ENCODE measurements around the gene LACC1.

The LACC1 gene

DNA sequence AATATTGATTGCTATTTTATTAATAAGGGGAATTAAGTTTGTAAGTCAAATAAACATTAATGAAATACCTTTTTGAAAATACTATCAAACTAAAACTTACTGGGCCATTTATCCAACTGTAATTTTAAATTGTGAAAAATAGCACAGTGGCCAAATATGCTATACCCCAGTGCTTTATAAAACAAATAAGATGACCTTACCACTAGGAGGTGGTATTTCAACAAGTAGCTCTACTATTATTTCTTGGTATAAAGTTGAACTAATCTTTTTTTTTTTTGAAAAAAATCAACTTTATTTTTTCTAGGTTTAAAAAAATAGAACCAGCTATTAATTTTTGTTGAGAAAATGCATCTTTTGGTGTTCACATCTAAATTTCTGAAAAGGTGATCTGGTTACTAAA lies 14.7 kb downstream of the LACC1 start:
- DNase-seq = no peak

DNA sequence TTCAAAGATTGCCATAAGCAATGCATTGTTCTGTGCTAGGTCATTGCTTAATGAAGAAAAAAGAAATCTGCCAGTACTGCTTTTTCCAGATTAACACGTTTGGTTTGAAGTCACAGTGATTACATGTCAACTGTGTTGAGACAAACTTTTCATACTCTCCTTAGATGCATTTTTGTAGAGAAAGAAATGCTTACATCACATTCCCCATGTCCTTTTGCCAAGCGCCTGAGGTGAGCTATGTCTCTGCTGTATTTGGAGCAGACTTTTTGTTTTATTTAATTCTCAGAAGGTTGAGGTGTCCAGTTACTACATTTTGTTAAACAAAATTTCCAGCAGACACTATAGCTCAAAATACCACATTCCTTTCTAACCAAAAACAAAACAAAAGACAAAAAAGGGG lies 16.2 kb downstream of the LACC1 start:
- no peak for DNase-seq

DNA sequence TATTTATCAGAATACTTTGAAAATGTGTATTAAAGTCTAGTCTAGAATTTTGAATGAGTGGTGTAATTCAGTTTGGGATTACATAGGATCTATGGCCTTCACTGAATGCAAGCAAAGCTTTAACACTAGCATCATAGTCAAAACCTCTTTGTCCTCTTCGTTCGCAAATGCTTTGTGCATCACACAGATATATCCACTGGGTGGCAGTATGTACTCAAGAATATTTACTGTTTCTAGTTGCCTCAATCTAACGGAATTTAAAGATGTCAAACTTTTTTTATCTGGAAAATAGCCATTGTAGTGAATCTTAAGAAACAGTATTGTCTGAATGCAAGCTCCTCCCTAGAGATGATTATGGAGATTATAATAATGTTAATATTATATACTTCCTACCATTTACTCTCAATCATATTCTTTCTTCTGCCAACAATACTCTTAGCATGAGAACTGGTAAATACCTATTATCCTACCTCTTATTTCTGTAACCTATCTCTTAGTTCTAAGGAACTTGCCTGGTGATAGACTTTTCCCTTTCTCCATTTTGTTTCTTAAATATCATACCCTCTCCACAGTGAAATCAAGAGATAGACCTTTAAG lies 25.8 kb downstream of the LACC1 start:
- DNase-seq = peak; percentile 42 to 76

DNA sequence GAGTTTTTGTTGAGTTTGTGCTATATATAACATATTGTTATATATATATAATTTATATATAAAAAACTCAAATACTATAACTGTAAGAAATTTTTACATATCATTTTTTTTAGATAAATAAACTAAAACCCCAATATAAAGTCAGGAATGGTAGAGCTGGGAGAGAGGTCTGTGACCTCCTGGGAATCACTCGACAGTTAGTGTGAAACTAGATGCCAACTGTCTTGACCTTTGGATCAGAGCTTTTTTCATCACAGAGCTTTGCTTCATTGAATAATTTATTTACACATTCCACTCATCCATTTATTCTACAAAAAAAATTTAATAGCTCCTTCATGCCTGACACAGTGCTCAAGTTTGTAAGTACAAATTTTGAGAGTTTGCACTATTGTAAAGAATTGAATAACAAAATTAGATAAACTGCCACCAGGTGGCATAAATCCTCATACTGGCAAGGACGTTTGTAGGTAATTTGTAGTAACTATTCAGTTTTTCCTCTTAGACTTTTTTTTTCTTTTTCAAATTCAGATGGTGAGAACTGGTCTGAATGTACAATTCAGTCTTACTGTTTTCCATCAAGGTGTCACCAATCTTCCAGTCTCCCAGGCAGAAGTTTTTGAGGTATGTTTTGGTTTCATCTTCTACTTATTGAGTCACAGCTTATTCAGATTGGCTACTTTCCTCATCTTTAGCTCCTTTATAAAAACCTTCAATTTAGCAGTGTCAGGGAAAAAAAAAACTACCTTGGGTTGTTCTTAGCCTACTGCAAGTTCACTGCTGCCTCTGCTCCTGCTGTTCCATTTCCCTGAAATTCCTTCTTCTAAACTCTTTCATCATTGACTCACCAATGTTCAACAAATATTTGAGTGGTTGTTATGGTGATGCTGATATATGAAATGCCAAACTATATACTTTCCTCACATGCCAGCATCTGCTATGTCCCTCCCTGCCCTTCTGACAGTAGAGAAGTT lies 28.7 kb downstream of the LACC1 start:
- DNase-seq = peak in 1 of 2 experiments; percentile 58

DNA sequence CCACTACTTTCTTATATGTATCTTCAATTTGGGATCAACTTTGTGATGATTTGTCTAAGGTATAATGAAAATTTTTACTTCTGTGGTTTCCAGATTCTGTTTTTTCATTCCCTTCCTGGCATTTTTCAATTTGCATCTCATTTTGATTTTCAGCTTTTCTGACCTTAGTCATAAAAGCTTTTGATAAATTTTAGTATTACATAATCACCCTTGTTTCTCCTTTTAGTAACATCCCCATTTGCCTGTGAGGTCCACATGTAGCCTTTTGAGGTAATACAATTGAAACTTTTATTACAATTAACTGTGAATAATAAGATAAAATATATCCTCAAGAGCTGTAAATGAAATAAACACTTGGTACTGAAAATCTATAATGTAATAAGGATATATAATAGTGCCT lies 31.2 kb downstream of the LACC1 start:
- DNase-seq = no peak

DNA sequence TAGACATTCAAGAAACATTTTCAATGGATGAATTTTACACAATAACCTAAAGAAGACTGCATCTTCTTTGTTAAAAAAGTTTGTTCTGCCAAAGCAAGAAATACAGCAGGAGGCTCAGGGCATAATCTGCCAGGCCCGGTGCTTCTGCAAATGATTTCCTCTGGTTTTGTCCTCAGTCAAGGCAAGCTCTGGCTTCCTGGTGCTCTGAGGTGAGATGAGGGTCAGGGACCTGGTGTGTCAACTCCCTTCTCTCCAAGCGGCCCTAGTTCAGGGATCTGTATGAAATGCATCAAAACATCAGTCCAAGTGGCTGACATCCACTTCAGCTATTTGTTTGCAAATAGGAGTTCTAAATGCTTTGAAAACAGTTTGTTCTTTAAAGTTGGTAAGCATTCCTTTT lies 31.6 kb downstream of the LACC1 start:
- no peak for DNase-seq

DNA sequence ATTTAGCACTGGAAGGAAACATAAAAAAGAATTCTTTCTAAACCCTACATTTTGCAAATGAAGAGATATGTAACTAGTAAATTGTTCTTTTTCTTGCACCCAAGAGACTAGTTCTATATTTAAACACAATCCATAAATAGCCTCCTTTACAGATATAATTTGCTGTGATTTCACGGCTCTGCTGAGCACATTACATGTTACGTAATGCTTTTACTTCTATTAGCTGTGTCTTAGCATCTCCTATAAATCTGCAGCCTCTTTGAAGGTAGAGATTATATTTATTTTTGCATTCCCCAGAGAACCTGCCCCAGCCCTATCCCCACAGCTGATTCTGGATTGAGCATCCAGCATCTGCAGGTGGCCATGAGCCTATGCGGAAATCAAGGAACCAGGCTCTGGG lies 32.2 kb downstream of the LACC1 start:
- DNase-seq = peak in 1 of 2 experiments; percentile 38

DNA sequence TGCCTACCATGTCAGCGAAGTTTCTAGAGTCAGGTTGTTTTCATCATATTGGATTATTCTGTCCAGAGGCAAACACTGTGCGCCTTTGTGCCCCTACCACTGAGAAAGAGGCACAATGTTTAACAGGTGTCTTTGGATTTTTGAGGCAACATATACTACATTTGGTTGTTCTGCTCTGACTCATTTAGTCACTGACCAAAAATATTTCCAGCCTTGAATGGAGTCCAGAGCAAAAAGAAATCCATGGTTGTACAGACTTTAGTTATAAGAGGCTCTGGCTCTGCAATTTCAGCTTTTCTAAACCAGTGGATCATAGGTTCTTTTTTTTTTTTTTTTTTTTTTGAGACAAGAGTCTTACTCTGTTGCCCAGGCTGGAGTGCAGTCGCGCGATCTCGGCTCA lies 35.7 kb downstream of the LACC1 start:
- no peak for DNase-seq

DNA sequence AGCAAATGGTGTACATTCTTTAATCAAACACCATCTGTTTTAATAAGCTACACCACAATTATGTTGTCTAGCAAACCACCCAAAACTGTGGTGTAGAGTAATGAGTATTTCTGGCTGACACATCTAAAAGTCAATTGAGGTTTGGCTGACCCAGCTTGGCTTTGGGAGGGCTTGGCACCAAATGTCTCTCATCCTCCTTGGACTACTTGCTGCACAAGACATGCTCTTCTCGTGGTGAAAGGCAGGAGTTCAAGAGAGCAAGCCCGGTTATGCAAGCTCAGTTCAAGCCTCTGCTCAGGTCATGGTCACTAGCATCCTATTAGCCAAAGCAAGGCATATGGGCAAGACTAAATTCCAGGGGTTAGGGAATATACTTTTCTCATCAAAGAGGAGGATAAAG lies 37.1 kb downstream of the LACC1 start:
- no peak for DNase-seq

DNA sequence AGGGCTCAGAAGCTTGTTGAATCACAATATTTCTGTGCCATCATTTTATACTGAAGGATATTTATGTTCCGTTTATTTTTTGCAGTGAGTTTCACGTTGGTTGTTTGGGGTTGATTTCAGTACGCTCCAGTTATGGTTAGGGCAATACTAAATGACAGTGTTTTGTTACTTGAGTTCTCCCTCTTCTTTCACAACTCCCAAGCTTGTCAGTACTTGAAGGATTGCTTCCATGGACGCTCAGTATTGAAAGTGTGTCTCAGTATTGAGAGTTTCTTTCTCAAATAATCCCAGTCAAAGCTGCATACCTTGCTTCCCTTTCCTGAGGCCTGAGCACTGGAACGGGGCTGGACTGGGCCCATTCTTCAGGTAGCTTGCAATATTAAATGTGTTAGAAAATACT lies 38.9 kb downstream of the LACC1 start:
- no peak for DNase-seq

DNA sequence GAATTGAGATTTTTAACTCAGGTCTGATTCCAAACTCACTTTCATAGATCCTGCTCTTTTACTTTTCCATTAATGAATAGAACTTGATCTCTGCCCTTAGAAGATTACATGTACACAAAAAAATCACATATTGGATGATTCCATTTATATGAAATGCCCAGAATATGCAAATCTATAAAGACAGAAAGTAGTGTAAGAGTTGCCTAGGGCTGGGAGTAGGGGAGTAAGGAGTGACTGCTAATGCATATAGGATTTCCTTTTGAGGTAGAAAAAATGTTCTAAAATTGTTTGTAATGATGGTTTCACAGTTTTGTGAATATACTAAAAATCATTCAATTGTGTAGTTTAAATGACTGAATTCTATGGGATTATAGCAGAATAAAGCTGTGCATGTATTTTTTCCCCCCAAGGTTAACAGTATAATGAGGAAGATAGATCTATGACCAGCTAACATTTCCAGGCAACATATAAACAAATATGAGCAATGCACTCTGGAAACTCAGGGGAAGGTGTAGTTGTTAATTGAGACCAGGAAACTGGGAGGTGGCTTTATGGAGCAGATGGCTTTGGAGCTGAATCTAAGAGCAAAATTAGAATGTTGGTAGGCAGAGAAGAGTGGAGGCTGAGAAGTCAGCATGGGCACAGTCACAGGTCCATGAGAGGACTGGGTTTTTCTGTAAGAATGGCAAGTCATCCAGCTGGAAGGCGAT lies 41.4 kb downstream of the LACC1 start:
- no peak for DNase-seq

DNA sequence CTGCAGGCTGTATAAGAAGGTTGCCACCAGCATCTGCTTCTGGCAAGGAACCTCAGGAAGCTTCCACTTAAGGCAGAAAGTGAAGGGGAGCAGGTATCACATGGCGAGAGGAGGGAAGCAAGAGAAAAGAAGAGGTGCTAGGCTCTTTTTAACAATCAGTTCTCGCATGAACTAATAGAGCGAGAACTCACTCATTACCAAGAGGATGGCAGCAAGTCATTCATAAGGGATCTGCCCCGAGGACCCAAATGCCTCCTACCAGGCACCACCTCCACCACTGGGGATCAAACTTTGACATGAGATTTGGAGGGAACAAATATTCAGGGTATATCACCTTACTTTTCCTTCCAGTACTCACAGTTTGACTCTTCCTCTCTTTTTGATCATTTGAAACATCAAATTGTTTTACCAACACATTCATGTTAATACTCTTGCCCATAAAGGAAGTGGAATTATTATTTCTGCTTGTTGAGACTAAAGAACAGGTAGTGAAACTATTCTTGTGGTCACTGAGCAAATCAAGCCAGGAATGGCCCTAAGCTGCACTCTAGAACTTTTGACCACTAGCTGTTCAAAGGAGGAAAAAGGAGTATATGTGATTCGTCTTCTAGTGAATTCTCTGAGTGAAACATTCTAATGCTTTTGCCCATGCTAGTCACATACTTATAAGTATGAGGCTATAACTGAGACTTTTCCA lies 45.0 kb downstream of the LACC1 start:
- no peak for DNase-seq

DNA sequence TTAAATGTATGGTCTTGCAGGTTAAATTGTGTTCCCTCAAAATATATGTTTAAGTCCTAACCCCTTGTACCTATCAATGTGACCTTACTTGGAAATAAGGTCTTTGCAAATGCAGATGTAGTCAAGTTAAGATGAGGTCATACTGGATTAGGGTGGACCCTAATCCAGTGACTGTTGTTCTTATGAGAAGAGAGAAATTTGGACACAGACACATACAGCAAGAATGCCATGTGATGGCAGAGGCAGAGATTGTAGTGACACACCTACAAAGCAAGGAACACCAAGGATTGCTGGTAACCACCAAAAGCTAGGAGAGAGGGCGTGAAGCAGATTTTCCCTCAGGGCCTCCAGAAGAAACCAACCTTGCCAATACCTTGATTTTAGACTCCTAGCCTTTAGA lies 50.2 kb downstream of the LACC1 start:
- no peak for DNase-seq

DNA sequence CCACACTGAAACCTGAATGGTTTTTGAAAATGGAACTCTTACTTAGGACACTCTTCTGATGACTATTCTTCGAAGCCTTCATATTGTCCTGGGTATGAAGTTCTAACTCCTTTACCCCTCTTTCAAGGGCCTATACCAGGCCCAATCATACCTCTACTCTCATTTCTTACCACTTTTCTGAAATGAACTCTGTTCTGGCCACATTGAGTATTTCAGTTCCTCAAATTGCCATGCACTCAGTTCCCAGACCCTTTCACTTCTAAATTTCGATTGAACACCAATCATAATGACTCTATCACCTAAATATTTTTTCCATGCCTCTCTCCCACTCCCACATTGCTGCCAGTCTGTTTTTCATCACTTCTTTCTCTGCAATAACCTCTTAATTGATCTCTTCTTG lies 53.7 kb downstream of the LACC1 start:
- DNase-seq = no peak

DNA sequence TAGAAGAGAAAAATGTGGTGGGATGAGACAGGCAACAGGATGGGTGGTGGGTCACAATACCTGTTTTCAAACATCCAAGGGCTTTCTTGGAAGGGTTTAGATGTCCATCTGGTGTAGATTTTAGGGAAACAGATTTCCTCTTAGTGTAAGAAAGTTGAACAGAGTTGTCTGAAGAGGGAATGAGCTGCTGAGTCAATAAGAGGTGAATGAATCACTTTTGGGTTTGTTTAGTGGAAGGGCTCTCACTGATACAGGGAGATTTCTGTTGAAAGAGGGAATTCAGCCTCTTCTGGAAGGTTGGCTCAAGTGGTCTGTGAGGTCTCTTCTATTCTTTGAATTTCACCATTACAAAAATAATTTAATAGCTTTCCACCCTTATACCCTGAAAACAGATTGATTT lies 54.6 kb downstream of the LACC1 start:
- DNase-seq = no peak

DNA sequence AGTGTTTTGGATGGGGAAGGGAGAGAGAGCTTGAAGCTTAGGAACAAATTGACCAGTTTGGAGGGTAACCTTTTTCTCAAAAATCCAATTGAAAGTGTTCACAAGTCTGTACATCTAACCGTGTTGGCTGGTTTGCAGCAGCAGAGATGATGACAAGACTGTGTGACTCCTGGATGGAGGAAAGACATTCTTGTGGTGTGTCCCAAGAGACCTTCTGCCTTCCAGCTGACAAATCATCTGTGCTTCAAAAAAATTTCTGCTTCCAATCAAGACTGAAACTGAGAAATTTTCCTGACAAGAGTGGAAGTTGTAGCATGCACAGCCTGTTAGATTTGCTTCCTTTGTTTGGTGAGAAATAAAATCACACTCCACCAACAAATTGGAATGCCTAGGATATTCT lies 56.2 kb downstream of the LACC1 start:
- DNase-seq = no peak

DNA sequence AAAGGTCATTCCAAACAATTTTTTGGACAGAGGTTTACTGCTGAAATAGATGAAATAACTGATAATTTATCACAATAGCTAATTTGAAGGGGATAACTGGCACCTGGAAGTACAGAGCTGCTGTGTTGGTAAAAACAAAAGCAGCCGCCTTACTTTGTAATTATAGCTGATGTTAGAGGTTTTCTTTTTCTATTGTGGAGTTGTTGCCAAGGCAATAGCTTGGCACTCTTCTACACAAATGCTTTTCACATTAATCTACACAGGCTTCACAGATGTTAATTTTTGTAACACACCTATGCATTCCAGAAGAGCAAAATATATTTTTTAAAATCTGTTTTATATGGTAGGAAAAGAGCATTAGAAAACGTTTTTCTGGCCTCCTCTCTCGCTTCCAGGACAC lies 56.9 kb downstream of the LACC1 start:
- DNase-seq = no peak

DNA sequence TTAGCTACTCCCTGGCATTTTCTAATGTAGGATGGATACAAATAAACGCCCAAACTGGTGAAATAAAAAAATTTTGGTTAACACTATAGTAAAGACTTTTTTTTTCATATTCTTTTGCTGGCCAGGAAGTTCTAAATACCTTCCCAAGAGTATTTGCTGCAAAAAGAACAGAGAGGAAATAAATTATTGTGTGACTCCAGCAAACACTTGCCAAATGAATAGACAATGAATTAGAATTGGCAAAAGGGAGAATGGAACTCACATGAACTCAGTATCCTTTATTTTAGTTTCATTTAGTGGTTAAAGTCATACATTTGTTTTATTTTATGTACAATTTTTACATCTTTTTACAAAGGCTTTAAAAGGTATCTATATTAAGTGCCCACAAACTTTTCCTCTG lies 58.1 kb downstream of the LACC1 start:
- no peak for DNase-seq

DNA sequence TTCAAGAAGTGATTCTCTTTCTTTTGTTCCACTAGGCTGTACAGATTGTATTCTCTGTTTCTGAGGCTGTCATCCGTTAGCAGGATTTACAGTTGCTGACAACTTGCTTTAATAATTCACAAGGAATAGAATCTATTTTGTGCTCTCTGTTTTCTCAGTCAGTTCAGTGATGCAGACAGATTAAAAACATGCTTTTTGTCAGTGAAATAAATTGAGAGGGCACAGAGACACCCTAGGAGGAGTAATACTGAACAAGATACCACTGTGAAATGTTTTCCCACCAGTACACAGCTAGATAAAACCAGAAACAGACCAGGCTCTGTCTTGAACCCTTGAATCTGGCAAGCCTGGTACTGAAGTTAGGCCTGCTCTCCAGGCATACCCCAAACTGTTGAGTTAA lies 58.7 kb downstream of the LACC1 start:
- no peak for DNase-seq

DNA sequence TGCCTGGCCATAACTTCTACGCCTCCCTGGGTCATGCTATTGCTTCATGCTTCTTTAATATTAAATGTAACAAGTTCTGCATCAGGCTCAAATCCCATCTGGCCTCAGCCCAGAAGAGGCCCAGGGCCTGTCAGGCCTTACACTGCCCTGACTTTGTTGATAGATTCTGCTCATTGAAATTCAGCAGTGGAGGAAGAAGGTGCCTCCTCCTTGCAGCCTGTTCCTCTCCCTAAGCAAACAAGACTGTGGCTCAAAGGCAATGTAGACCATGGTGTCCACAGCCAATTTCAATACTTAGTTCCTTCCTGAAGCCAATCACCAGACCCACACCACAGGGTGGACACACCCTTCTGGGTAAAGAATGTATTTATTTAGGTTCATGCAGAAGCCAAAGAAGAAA lies 59.4 kb downstream of the LACC1 start:
- DNase-seq = no peak

DNA sequence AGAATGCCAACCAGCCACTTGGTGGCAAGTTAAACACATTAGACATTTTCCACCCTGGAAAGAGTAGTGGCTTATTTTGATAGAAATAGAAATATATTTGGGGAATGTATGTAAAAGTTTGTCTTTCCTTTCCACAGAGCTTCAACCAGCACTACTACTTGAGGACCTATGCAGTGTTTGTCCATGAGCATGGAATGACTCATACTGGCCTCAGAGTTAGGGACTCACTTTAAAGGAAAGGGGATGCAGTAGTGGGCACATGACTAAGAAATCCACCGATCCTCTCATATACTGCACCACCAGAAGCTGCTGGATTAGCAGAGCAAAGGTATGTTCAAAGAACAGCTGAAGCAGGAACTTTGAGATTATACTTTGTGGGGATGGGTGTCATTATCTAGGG lies 62.6 kb downstream of the LACC1 start:
- no peak for DNase-seq
